ENCODE results near the gene FOXP1.

DNA sequence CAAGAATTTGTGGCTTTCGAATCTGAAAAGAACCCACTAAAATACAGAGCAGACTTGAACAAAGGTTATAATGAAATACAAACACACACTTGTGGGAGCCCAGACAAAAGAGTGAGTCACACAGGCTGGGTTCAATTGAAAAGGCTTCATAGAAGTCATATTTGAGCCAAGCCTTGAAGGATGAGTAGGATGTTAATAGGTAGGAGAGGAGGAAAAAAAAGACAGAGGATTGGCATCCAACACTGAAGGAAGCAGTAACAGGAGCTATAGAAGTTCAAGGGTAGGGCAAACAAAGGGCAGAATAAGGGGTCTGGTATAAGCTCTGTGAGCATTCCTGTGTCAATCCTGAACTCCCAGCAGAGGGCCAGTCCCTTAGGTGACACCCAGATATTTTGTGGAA lies 325.4 kb downstream of the FOXP1 start:
- TF ChIP-seq, protein P1, sequence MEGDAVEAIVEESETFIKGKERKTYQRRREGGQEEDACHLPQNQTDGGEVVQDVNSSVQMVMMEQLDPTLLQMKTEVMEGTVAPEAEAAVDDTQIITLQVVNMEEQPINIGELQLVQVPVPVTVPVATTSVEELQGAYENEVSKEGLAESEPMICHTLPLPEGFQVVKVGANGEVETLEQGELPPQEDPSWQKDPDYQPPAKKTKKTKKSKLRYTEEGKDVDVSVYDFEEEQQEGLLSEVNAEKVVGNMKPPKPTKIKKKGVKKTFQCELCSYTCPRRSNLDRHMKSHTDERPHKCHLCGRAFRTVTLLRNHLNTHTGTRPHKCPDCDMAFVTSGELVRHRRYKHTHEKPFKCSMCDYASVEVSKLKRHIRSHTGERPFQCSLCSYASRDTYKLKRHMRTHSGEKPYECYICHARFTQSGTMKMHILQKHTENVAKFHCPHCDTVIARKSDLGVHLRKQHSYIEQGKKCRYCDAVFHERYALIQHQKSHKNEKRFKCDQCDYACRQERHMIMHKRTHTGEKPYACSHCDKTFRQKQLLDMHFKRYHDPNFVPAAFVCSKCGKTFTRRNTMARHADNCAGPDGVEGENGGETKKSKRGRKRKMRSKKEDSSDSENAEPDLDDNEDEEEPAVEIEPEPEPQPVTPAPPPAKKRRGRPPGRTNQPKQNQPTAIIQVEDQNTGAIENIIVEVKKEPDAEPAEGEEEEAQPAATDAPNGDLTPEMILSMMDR (IDR thresholded peaks at IDR 0.05): no peak
- TF ChIP-seq POLR2A (IDR thresholded peaks at IDR 0.05): no peak
- TF ChIP-seq EP300 (IDR thresholded peaks at IDR 0.05): no peak
